ENCODE results near the gene GSPT1. TPM values are rescaled to one million over a fixed set of nuclear protein-coding genes. Genes with fewer than 3 reads are reported as not detected.
"Not testable (repeated sequence)": the region's sequence is repeated elsewhere in the genome, so short reads cannot be mapped to it uniquely, and the experiment has no call there.

Gene GSPT1
- total and polyA plus RNA-seq, 9 donors = 21.1 to 99.3 (median 74.8) TPM

DNA sequence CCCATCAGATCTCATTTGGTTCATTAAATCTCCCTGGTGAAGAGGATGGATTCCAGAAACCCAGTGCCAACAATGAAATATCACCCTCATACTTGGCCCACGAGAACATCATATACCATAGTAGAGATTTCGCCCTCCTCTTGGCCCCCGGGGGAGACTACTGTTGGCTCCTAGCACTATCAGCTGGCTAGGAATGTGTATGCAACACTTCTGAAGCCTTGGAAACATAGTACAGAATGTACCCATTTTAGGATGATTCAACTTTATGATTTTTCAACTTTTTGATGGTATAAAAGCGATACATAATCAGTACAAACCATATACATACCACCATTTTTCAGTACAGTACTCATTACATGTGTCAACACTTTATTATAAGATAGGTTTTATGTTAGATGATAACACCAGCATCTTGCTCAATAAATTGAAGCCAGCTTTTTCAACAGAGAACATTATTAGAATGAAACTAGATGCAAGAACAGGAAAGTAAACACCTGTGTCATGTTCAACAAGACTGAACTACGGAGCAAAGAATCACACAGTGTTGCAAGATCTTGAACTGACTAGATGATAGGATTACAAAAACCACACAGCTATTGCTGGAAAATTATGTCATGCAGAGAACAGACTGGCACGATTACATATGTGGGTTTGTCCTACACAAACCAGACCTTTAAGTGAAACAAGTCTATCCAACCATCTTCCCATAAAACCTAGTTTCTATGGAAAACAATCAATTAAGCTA, 81.6 kb downstream of the GSPT1 start:
- H3K9me3 ChIP-seq = no peaks in the 10 kb centered on the region
- intact Hi-C loops (cut with DNase I) = no loop called here
- TF ChIP-seq CTCF (IDR thresholded peaks at IDR 0.05) = no peak
- TF ChIP-seq EP300 (IDR thresholded peaks at IDR 0.05) = no peak
- TF ChIP-seq POLR2A (IDR thresholded peaks at IDR 0.05) = no peak
- no peaks in the 10 kb centered on the region for H3K36me3 ChIP-seq
- 59 to 64% (median 62%) methylated on average over 6 of the region's 6 CpGs for WGBS, 3 donors
- H3K27me3 ChIP-seq = no peaks in the 10 kb centered on the region
- no peak for DNase-seq
- no peaks in the 10 kb centered on the region for H3K4me1 ChIP-seq (ENCODE audit: insufficient read depth)
- H3K4me3 ChIP-seq = no peak overlapping the region
- no peak overlapping the region for H3K27ac ChIP-seq

- Histone ChIP-seq H3K4me3 (no peak overlapping the region), H3K9me3 (no peaks in the 10 kb centered on the region), H3K4me1 (ENCODE audit: insufficient read depth) (no peaks in the 10 kb centered on the region), H3K36me3 (no peaks in the 10 kb centered on the region), H3K27ac (no peak overlapping the region), H3K27me3 (no peaks in the 10 kb centered on the region)
- 75 to 79% (median 77%) methylated on average over 5 of the region's 5 CpGs for WGBS, 3 donors
- DNase-seq = no peak
- intact Hi-C loops (cut with DNase I) = no loop called here
- TF ChIP-seq POLR2A (IDR thresholded peaks at IDR 0.05) (no peak), EP300 (IDR thresholded peaks at IDR 0.05) (no peak), CTCF (IDR thresholded peaks at IDR 0.05) (no peak)
Measured at GRCh38 chr16:11828696-11829095, 87.1 kb downstream of the GSPT1 start.

DNA sequence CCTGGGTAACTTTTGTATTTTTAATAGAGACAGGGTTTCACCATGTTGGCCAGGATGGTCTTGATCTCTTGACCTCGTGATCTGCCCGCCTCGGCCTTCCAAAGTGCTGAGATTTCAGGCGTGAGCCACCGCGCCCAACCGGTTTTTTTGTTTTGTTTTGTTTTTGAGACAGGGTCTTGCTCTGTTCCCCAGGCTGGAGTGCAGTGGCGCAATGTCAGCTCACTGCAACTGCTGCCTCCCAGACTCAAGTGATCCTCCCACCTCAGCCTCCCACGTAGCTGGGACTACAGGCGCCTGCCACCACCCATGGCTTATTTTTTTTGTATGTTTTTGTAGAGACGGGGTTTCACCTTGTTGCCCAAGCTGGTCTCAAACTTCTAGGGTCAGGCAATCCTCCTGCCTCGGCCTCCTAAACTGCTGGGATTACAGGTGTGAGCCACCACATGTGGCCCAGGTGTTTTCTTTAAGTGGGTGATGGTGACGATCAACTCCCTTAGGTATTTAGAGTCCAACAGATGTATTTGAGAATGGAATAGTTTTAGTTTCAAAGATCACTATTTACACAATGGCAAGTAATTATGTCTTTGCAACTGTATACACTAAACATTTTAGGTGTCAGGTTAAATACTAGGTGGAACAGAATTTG, 90.1 kb downstream of the GSPT1 start:
- intact Hi-C loops (cut with DNase I); H3K4me1 ChIP-seq (ENCODE audit: insufficient read depth); H3K9me3 ChIP-seq; DNase-seq; H3K27ac ChIP-seq; H3K36me3 ChIP-seq; H3K27me3 ChIP-seq; H3K4me3 ChIP-seq: not testable (repeated sequence)
- WGBS, 3 donors = 89 to 95% (median 91%) methylated on average over 13 of the region's 13 CpGs

- Histone ChIP-seq H3K4me3 (no peak overlapping the region), H3K36me3 (no peaks in the 10 kb centered on the region), H3K4me1 (ENCODE audit: insufficient read depth) (no peaks in the 10 kb centered on the region), H3K9me3 (no peaks in the 10 kb centered on the region), H3K27ac (no peak overlapping the region), H3K27me3 (no peaks in the 10 kb centered on the region)
- no peak for TF ChIP-seq EP300 (IDR thresholded peaks at IDR 0.05)
- TF ChIP-seq CTCF (IDR thresholded peaks at IDR 0.05) = no peak
- no peak for TF ChIP-seq POLR2A (IDR thresholded peaks at IDR 0.05)
- WGBS, 3 donors = 27 to 42% (median 35%) methylated on average over 5 of the region's 5 CpGs
- intact Hi-C loops (cut with DNase I) = no loop called here
- DNase-seq = no peak
Measured at GRCh38 chr16:11824362-11824761, 91.4 kb downstream of the GSPT1 start.

- H3K4me1 ChIP-seq (ENCODE audit: insufficient read depth); H3K27ac ChIP-seq: not testable (repeated sequence)
- 91 to 95% (median 93%) methylated on average over 5 of the region's 5 CpGs for WGBS, 3 donors
Measured at GRCh38 chr16:11823645-11824044, 92.1 kb downstream of the GSPT1 start.

More at GRCh38 chr16:11823645-11824044, 92.1 kb downstream of the GSPT1 start:
- H3K4me3 ChIP-seq; H3K27me3 ChIP-seq; H3K36me3 ChIP-seq; intact Hi-C loops (cut with DNase I); H3K9me3 ChIP-seq; DNase-seq: not testable (repeated sequence)
